Large intestine (tissue), 3 donors: ENCODE measurements around the gene ZNF580. TPM values are rescaled to one million over a fixed set of nuclear protein-coding genes. Genes with fewer than 3 reads are reported as not detected.

Source experiments
- DNase-seq, 2 donors: peaks; one replicate each; pipeline versions ENCODE4 v3.0.0 to v3.0.0-alpha.2; 2013
- H3K27ac ChIP-seq: one replicate; pipeline ENCODE4 v1.5.1; 2013; ENCODE audit warnings: low read length
- H3K27me3 ChIP-seq: 2 replicates; pipeline ENCODE4 v1.6.1; 2013; ENCODE audit warnings: low read length; ENCODE audit not compliant: control insufficient read depth, insufficient read depth
- H3K36me3 ChIP-seq: 2 replicates; pipeline ENCODE4 v1.6.1; 2013; ENCODE audit warnings: low read length; ENCODE audit not compliant: control insufficient read depth, insufficient read depth
- H3K4me1 ChIP-seq: one replicate; pipeline ENCODE4 v1.6.1; 2013; ENCODE audit warnings: low read length; ENCODE audit not compliant: control insufficient read depth, insufficient read depth
- H3K4me3 ChIP-seq: one replicate; pipeline ENCODE4 v1.5.1; 2013; ENCODE audit warnings: low read length
- H3K9me3 ChIP-seq: one replicate; pipeline ENCODE4 v1.6.1; 2013; ENCODE audit warnings: mild to moderate bottlenecking, low read depth, low read length, moderate library complexity; ENCODE audit not compliant: control insufficient read depth
- WGBS: methylation state at CpG from one replicate; pipeline ENCODE4 v1.1.5; 2013; ENCODE audit warnings: low lambda C conversion rate; ENCODE audit not compliant: insufficient coverage; 5-methylcytosine and 5-hydroxymethylcytosine counted together
- polyA plus RNA-seq: library from polyadenylated mRNA; unstranded; fragments of 120-200 nt; gene quantifications from one replicate; pipeline ENCODE4 v1.2.1, GENCODE V29; 2013

ZNF580 gene
- polyA plus RNA-seq, 1 donor: 31.3 TPM

DNA sequence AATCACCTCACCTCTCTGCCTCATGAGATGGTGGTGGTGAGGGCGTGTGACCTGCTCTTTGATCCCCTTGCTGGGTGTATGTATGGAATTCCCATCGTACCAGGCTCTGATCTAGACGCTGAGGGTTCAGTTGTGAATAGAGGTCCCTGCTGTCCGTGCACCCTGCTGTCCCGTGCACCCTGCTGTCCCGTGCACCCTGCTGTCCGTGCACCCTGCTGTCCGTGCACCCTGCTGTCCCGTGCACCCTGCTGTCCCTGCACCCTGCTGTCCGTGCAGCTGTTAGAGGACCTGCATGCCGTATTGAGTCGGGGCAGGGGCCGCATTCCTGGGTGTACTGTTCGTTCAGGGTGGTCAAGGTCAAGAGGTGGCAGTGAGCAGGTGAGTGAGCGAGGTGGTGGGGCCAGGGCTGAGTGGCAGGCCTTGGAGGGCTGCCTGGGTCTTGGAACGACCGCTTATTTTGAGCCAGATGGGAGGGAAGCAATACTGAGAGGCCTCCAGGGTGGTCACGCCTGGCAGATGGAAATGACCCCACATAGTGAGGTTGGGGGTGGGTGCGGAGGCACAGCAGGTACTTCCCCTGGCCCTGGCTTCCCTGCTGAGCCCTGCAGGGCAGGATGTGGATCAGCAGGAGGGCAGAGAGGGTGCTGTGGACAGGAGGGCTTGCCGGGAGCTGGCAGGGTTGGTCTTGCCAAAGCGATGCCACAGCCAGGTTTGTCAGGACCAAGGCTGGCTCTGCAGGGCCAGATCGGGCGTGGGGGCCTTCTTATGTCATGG, 29.7 kb downstream of the ZNF580 start:
- Histone ChIP-seq H3K36me3 (peaks cover 69% of the 10 kb centered on the region), H3K27me3 (no peaks in the 10 kb centered on the region), H3K27ac (no peak overlapping the region), H3K4me1 (peaks cover 19% of the 10 kb centered on the region), H3K4me3 (no peak overlapping the region), H3K9me3 (no peaks in the 10 kb centered on the region)
- DNase-seq: peak in 1 of 2 donors; percentile 42
- no CpG with 5 or more reads among the region's 23 CpGs for WGBS

DNA sequence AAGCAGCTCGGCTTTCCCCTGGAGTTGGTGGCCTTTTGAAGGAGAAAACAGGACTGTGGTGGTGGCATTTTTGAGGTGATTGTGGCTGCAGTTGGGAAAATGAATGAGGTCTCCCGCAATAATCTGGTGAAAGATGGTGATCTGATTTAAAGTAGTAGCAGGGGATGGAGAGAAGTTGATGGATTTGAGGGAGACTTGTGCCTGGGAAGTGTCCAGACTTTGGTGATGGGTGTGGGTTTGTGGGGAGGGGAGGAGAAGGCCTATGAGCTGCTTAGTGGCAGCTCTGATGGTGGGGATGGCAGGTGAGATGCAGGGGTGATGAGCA, 30.2 kb downstream of the ZNF580 start:
- Histone ChIP-seq H3K4me1 (peaks cover 19% of the 10 kb centered on the region), H3K9me3 (no peaks in the 10 kb centered on the region), H3K4me3 (no peak overlapping the region), H3K27me3 (no peaks in the 10 kb centered on the region), H3K36me3 (peaks cover 65% of the 10 kb centered on the region), H3K27ac (no peak overlapping the region)
- no CpG with 5 or more reads among the region's 2 CpGs for WGBS
- no peak for DNase-seq

GRCh38 chr19:55672418-55672817, 31.6 kb downstream of the ZNF580 start:
- Histone ChIP-seq H3K27ac (no peak overlapping the region), H3K36me3 (peaks cover 53% of the 10 kb centered on the region), H3K9me3 (no peaks in the 10 kb centered on the region), H3K4me3 (no peak overlapping the region), H3K27me3 (no peaks in the 10 kb centered on the region), H3K4me1 (peaks cover 23% of the 10 kb centered on the region)
- DNase-seq: no peak
- 100% methylated on average over 1 of the region's 5 CpGs for WGBS

DNA sequence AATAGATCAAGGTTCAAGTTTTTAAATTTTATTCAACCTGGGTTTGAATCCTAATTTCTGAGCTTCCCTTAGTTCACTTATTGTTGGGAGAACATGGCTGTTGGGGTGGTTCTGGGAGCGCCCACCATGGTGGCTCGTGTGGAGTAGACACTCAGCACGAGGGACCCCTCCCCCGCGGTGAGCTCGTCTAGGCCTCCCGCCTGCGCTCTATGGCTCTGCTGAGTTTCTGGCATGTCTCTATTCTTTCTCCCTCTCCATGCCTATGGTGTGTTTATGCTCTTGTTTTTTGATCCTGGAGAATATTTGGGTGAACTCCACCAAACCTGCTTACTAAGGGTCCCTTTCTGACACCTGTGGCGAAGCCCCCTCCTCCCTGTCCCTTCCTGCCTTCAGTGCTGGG, 32.7 kb downstream of the ZNF580 start:
- no peaks in the 10 kb centered on the region for H3K9me3 ChIP-seq
- DNase-seq: no peak
- H3K36me3 ChIP-seq: peaks cover 53% of the 10 kb centered on the region
- WGBS: 83% methylated on average over 1 of the region's 9 CpGs
- H3K27me3 ChIP-seq: no peaks in the 10 kb centered on the region
- no peak overlapping the region for H3K27ac ChIP-seq
- no peak overlapping the region for H3K4me3 ChIP-seq
- peaks cover 26% of the 10 kb centered on the region for H3K4me1 ChIP-seq

GRCh38 chr19:55673889-55674288, 33.1 kb downstream of the ZNF580 start:
- no CpG with 5 or more reads among the region's 15 CpGs for WGBS
- Histone ChIP-seq H3K27ac (no peak overlapping the region), H3K27me3 (no peaks in the 10 kb centered on the region), H3K4me3 (no peak overlapping the region), H3K9me3 (no peaks in the 10 kb centered on the region), H3K36me3 (peaks cover 53% of the 10 kb centered on the region), H3K4me1 (peaks cover 22% of the 10 kb centered on the region)
- no peak for DNase-seq

DNA sequence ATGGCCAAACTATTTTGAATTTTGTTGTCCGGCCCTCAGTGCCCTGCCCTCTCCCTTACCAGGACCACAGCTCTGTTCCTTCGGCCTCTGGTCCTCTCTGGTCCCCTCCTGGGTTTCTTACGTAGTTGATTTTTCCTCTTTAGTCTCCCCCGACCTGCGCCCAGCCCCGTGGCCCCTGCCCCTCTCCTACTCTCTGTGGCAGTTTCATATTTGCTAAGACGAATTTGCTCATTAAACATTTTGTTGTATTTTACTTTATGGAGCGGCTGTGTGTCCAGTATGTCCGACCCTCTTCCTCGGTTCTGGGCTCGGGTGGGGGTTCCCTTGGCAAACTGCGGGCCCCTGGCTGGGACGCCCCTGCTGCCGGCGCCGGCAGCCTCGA, 33.6 kb downstream of the ZNF580 start:
- peaks cover 53% of the 10 kb centered on the region for H3K36me3 ChIP-seq
- no peaks in the 10 kb centered on the region for H3K27me3 ChIP-seq
- no peak for DNase-seq
- H3K4me1 ChIP-seq: peaks cover 22% of the 10 kb centered on the region
- no peaks in the 10 kb centered on the region for H3K9me3 ChIP-seq
- WGBS: no CpG with 5 or more reads among the region's 17 CpGs
- peak overlapping the region; percentile 56 for H3K27ac ChIP-seq
- H3K4me3 ChIP-seq: peak overlapping the region; percentile 53

- peaks cover 22% of the 10 kb centered on the region for H3K4me1 ChIP-seq
- H3K27ac ChIP-seq: peak within 1 kb of the TSS; percentile 80
- peak; percentile 97 for DNase-seq
- no peaks in the 10 kb centered on the region for H3K9me3 ChIP-seq
- WGBS: no CpG with 5 or more reads among the region's 101 CpGs
- H3K36me3 ChIP-seq: peaks cover 53% of the 10 kb centered on the region
- no peaks in the 10 kb centered on the region for H3K27me3 ChIP-seq
- H3K4me3 ChIP-seq: peak within 1 kb of the TSS; percentile 88
Observed at GRCh38 chr19:55674841-55675660, 34.2 kb downstream of the ZNF580 start, which contains the start of gene EPN1. EPN1 (plus strand) TSS chr19:55675226; CDS start chr19:55678628, 3,402 bp downstream.

DNA sequence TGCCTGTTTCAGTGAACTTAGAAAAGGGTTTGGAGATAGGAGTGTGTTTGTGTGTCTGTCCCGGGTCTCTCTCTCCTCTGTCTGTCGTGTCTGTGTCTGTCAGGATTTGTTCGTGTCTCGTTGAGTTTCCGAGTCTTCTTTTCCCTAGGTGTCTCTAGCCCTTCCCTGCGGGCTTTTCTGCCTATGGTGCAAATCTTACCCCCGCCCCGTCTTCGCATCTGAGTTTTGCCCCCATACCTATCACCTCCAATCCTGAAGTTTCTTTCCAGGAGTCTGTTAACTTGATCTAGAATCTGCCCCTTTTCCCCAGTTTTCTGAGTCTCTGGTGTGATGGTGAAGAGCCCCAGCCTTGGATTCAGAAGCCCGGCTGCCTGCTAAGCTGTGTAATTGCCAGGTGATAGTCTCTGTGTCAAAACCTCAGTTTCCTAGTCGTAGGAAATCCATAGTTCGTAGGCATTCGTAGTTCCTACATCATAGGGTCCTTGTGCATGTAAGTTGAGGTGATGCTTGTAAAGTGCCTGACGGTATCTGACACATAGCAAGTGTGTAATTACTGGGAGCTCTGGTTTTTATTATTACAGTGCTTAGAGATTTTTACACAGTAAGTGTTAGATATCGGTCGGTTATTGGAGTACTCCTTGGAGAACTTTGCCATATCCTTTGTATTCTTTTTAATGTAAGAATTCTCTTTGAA, 35.0 kb downstream of the ZNF580 start:
- Histone ChIP-seq H3K36me3 (peaks cover 53% of the 10 kb centered on the region), H3K4me3 (peak overlapping the region; percentile 88), H3K27ac (peak overlapping the region; percentile 80), H3K27me3 (no peaks in the 10 kb centered on the region), H3K4me1 (peaks cover 22% of the 10 kb centered on the region), H3K9me3 (no peaks in the 10 kb centered on the region)
- no CpG with 5 or more reads among the region's 16 CpGs for WGBS
- DNase-seq: peak in 1 of 2 donors; percentile 17

DNA sequence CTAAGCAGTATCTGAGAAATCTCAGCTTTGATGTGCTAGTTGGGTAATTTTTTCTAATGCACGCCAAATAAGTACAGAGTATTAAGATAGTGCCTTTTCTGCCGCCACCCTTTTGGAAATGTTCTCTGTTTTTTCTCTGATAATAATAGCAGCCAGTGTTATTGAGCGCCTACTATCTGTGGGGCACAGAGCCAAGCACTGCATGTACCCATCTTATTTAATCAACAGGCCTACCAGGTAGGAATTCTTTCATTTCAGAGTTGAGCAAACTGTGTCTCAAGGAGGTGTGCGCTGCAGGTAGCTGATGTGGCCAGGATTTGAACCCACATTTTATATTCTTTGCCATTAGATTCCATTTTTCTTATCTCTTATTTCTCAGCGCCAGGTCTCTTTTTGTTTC, 35.6 kb downstream of the ZNF580 start:
- DNase-seq: no peak
- H3K9me3 ChIP-seq: no peaks in the 10 kb centered on the region
- H3K4me1 ChIP-seq: peaks cover 22% of the 10 kb centered on the region
- 65% methylated on average over 4 of the region's 5 CpGs for WGBS
- peak overlapping the region; percentile 80 for H3K27ac ChIP-seq
- peak overlapping the region; percentile 88 for H3K4me3 ChIP-seq
- no peaks in the 10 kb centered on the region for H3K27me3 ChIP-seq
- peaks cover 55% of the 10 kb centered on the region for H3K36me3 ChIP-seq

DNA sequence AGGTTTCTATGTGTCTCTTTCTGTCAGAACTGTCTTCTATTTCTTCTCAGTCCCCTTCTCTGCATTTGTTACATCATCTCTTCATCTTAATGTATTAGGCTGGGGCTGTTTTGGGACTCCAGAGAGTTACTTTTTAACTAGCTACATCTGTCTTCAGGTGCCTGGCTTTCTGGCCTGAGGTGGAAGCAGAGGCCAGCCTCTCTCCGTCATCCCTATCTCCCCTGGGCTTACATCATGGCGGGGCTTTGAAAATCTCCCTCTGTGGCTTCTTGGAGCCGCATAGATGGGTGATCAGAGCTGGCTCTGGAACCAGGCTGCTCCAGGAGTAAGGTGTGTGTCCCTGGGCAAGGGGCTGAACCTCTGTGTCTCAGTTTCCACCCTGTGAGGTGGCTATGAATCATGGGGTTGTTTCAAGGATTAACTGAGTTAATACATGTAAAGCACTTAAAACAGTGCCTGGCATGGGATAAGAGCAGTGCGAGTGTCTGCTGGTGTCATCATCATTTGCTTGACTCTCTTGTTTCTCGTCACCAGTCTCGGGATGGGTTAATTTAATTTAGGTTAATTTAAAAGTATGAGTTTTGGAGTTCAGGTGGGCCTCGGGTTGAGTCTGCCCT, 36.2 kb downstream of the ZNF580 start:
- WGBS: no CpG with 5 or more reads among the region's 7 CpGs
- peaks cover 57% of the 10 kb centered on the region for H3K36me3 ChIP-seq
- DNase-seq: peak in 1 of 2 donors; percentile 16
- H3K4me1 ChIP-seq: peaks cover 22% of the 10 kb centered on the region
- H3K9me3 ChIP-seq: no peaks in the 10 kb centered on the region
- peak overlapping the region; percentile 88 for H3K4me3 ChIP-seq
- H3K27me3 ChIP-seq: no peaks in the 10 kb centered on the region
- peak overlapping the region; percentile 80 for H3K27ac ChIP-seq
